BE2C (cell line): ENCODE data around the gene UGT2A3.

ENCODE experiments used
- DNase-seq: peaks from one replicate; pipeline ENCODE4 v3.0.0-alpha.2; 2020
- H3K27me3 ChIP-seq: fragments of 250-450 bp; sonication (Bioruptor Pico); 2 replicates; pipeline ENCODE4 v1.5.1; 2020; ENCODE audit warnings: mild to moderate bottlenecking
- H3K36me3 ChIP-seq: fragments of 250-450 bp; sonication (Bioruptor Pico); 2 replicates; pipeline ENCODE4 v1.5.1; 2020; ENCODE audit warnings: mild to moderate bottlenecking
- H3K4me1 ChIP-seq: fragments of 250-450 bp; sonication (Bioruptor Pico); 2 replicates; pipeline ENCODE4 v1.5.1; 2020
- H3K4me3 ChIP-seq: 2 replicates; pipeline ENCODE4 v1.5.1; 2011; ENCODE audit warnings: low read depth, low read length
- H3K9me3 ChIP-seq: fragments of 250-450 bp; sonication (Bioruptor Pico); 2 replicates; pipeline ENCODE4 v1.5.1; 2020
- CTCF ChIP-seq: IDR thresholded peaks from 2 replicates; pipeline ENCODE4 v1.5.1; 2012; ENCODE audit warnings: mild to moderate bottlenecking, low read depth, low read length

Gene UGT2A3

GRCh38 chr4:68896749-68897148, 54.9 kb downstream of the UGT2A3 start:
- no peak overlapping the region for H3K4me3 ChIP-seq
- no peak for TF ChIP-seq CTCF
- no peaks in the 10 kb centered on the region for H3K36me3 ChIP-seq
- no peak for DNase-seq
- H3K27me3 ChIP-seq, result no peaks in the 10 kb centered on the region
- H3K9me3 ChIP-seq, result no peaks in the 10 kb centered on the region
- H3K4me1 ChIP-seq, result no peaks in the 10 kb centered on the region

- Histone ChIP-seq H3K36me3 (no peaks in the 10 kb centered on the region), H3K9me3 (no peaks in the 10 kb centered on the region), H3K27me3 (no peaks in the 10 kb centered on the region), H3K4me3 (no peak overlapping the region), H3K4me1 (no peaks in the 10 kb centered on the region)
- no peak for DNase-seq
- TF ChIP-seq CTCF, result no peak
Observed at GRCh38 chr4:68895561-68896198, 55.9 kb downstream of the UGT2A3 start.

GRCh38 chr4:68892861-68893260, 58.7 kb downstream of the UGT2A3 start:
- Histone ChIP-seq H3K4me1 (no peaks in the 10 kb centered on the region), H3K9me3 (no peaks in the 10 kb centered on the region), H3K36me3 (no peaks in the 10 kb centered on the region), H3K27me3 (no peaks in the 10 kb centered on the region), H3K4me3 (no peak overlapping the region)
- TF ChIP-seq CTCF, result no peak
- no peak for DNase-seq

- Histone ChIP-seq H3K4me3 (no peak overlapping the region), H3K27me3 (no peaks in the 10 kb centered on the region), H3K9me3 (no peaks in the 10 kb centered on the region), H3K36me3 (no peaks in the 10 kb centered on the region), H3K4me1 (no peaks in the 10 kb centered on the region)
- no peak for TF ChIP-seq CTCF
- DNase-seq, result no peak
Observed at GRCh38 chr4:68891678-68892077, 59.9 kb downstream of the UGT2A3 start.

GRCh38 chr4:68885545-68885944, 66.1 kb downstream of the UGT2A3 start:
- H3K4me3 ChIP-seq, result no peak overlapping the region
- DNase-seq, result no peak
- TF ChIP-seq CTCF, result no peak
- no peaks in the 10 kb centered on the region for H3K9me3 ChIP-seq
- H3K36me3 ChIP-seq, result no peaks in the 10 kb centered on the region
- no peaks in the 10 kb centered on the region for H3K27me3 ChIP-seq
- no peaks in the 10 kb centered on the region for H3K4me1 ChIP-seq

GRCh38 chr4:68883870-68884269, 67.7 kb downstream of the UGT2A3 start:
- DNase-seq, result no peak
- Histone ChIP-seq H3K36me3 (no peaks in the 10 kb centered on the region), H3K4me1 (no peaks in the 10 kb centered on the region), H3K27me3 (no peaks in the 10 kb centered on the region), H3K4me3 (no peak overlapping the region), H3K9me3 (no peaks in the 10 kb centered on the region)
- no peak for TF ChIP-seq CTCF
